Activated CD4-positive, CD25-positive, alpha-beta regulatory T cell (primary cell): Measurements from ENCODE around the gene GNG4.
"Not testable (repeated sequence)": the region's sequence is repeated elsewhere in the genome, so short reads cannot be mapped to it uniquely, and the experiment has no call there.

Experiments used
- DNase-seq, 4 experiments: peaks; one replicate each; lab custom pipeline; 2025; lab: John Stamatoyannopoulos, UW

Gene GNG4

GRCh38 chr1:235584973-235585372 lies 64.6 kb downstream of the GNG4 start:
- no peak for DNase-seq

- DNase-seq, result no peak
These were observed 66.0 kb downstream of the GNG4 start for GRCh38 chr1:235583511-235584001.

GRCh38 chr1:235582130-235582529 lies 67.5 kb downstream of the GNG4 start:
- no peak for DNase-seq

- no peak for DNase-seq
These were observed 69.7 kb downstream of the GNG4 start for GRCh38 chr1:235579891-235580290.

GRCh38 chr1:235575597-235575996 lies 74.0 kb downstream of the GNG4 start:
- DNase-seq, result no peak

GRCh38 chr1:235573880-235574279 lies 75.7 kb downstream of the GNG4 start:
- DNase-seq, result no peak

GRCh38 chr1:235572971-235573370 lies 76.6 kb downstream of the GNG4 start:
- DNase-seq, result not testable (repeated sequence)

- DNase-seq, result no peak
These were observed 78.1 kb downstream of the GNG4 start for GRCh38 chr1:235571482-235571881.

- DNase-seq, result no peak
These were observed 81.6 kb downstream of the GNG4 start for GRCh38 chr1:235567812-235568503.

GRCh38 chr1:235566084-235566483 lies 83.5 kb downstream of the GNG4 start:
- DNase-seq, result no peak

- no peak for DNase-seq
These were observed 86.0 kb downstream of the GNG4 start for GRCh38 chr1:235563513-235564061.

GRCh38 chr1:235562589-235562988 lies 87.0 kb downstream of the GNG4 start:
- no peak for DNase-seq

- DNase-seq, result no peak
These were observed 90.9 kb downstream of the GNG4 start for GRCh38 chr1:235558621-235559169.

GRCh38 chr1:235557495-235557894 lies 92.1 kb downstream of the GNG4 start:
- DNase-seq, result no peak

- no peak for DNase-seq
These were observed 92.8 kb downstream of the GNG4 start for GRCh38 chr1:235556807-235557206.

GRCh38 chr1:235553112-235553551 lies 96.5 kb downstream of the GNG4 start:
- no peak for DNase-seq

- DNase-seq, result no peak
These were observed 97.4 kb downstream of the GNG4 start for GRCh38 chr1:235552146-235552716.

- no peak for DNase-seq
These were observed 100.0 kb downstream of the GNG4 start for GRCh38 chr1:235549351-235550139.

GRCh38 chr1:235546369-235547155 lies 103.0 kb downstream of the GNG4 start:
- not testable (repeated sequence) for DNase-seq

- no peak for DNase-seq
These were observed 104.2 kb downstream of the GNG4 start for GRCh38 chr1:235545292-235545930.

GRCh38 chr1:235542845-235543244 lies 106.7 kb downstream of the GNG4 start:
- not testable (repeated sequence) for DNase-seq
